Cardiac muscle cell (in vitro differentiated cells and primary cell): Measurements from ENCODE around the gene GFI1. TPM values are rescaled to one million over a fixed set of nuclear protein-coding genes. Genes with fewer than 3 reads are reported as not detected.

ENCODE experiments used
- DNase-seq, 2 donors: peaks; one replicate each; pipeline versions ENCODE4 v3.0.0 to v3.0.0-alpha.2; 2010 to 2017; ENCODE audit warnings: low read depth in 1 of 2, low spot score in 1 of 2
- H3K27ac ChIP-seq: fragments of 200-600 bp; sonication (generic); 2 replicates; pipeline ENCODE4 v1.5.1; 2016
- H3K27me3 ChIP-seq: fragments of 200-600 bp; sonication (generic); 2 replicates; pipeline ENCODE4 v1.6.0; 2016; ENCODE audit warnings: control low read depth
- H3K36me3 ChIP-seq: fragments of 200-600 bp; sonication (generic); 2 replicates; pipeline ENCODE4 v1.5.1; 2016; ENCODE audit warnings: control low read depth
- H3K4me1 ChIP-seq: fragments of 200-600 bp; sonication (generic); 2 replicates; pipeline ENCODE4 v1.8.1; 2017; ENCODE audit warnings: low read depth, mild to moderate bottlenecking, mixed run types
- H3K4me3 ChIP-seq: fragments of 200-600 bp; sonication (generic); 2 replicates; pipeline ENCODE4 v1.5.1; 2016; ENCODE audit warnings: mild to moderate bottlenecking
- H3K9me3 ChIP-seq: fragments of 200-600 bp; sonication (generic); 2 replicates; pipeline ENCODE4 v1.5.1; 2017; ENCODE audit warnings: low read depth, mild to moderate bottlenecking, control low read depth
- polyA plus RNA-seq: library from polyadenylated mRNA; unstranded; fragments of >200 nt; fragmentation: Nextera tagmentation; extraction: Ambion mirVana; gene quantifications from 2 replicates; pipeline ENCODE4 v1.2.1, GENCODE V29; 2016
- total RNA-seq: library from RNA; depleted of rRNA; stranded (reverse); fragments of >200 nt; gene quantifications from 2 replicates; pipeline ENCODE4 v1.2.3, GENCODE V29; 2016
- TF ChIP-seq, protein P1 (sequence below): IDR thresholded peaks from 2 replicates; pipeline ENCODE4 v1.5.1; 2012; ENCODE audit warnings: low read depth, mild to moderate bottlenecking, low read length

GFI1 gene
- total and polyA plus RNA-seq, 2 experiments from 2014 or later = 0.12 TPM; not detected in 1

DNA sequence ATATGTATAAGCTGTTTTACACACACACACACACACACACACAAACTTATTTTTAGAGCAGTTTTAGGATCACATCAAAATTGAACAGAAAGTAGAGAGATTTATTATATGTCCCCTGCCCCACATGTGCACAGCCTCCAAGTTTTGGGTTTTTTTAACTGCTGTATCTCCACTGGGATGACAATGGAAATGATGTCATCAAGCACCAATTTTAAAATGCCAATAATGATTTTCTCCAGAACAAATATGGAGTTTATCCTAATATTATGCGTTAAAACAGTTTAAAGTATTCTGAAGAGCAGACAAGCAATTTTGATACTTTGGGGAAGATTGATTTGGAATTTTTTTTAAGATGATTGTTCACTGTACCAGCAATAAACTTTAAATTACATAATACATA, 56.7 kb downstream of the GFI1 start:
- H3K4me1 ChIP-seq = no peaks in the 10 kb centered on the region
- TF ChIP-seq, protein P1, sequence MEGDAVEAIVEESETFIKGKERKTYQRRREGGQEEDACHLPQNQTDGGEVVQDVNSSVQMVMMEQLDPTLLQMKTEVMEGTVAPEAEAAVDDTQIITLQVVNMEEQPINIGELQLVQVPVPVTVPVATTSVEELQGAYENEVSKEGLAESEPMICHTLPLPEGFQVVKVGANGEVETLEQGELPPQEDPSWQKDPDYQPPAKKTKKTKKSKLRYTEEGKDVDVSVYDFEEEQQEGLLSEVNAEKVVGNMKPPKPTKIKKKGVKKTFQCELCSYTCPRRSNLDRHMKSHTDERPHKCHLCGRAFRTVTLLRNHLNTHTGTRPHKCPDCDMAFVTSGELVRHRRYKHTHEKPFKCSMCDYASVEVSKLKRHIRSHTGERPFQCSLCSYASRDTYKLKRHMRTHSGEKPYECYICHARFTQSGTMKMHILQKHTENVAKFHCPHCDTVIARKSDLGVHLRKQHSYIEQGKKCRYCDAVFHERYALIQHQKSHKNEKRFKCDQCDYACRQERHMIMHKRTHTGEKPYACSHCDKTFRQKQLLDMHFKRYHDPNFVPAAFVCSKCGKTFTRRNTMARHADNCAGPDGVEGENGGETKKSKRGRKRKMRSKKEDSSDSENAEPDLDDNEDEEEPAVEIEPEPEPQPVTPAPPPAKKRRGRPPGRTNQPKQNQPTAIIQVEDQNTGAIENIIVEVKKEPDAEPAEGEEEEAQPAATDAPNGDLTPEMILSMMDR = no peak
- H3K36me3 ChIP-seq = no peaks in the 10 kb centered on the region
- no peaks in the 10 kb centered on the region for H3K9me3 ChIP-seq
- no peaks in the 10 kb centered on the region for H3K27me3 ChIP-seq
- H3K27ac ChIP-seq = no peak overlapping the region
- no peak for DNase-seq
- H3K4me3 ChIP-seq = no peak overlapping the region

DNA sequence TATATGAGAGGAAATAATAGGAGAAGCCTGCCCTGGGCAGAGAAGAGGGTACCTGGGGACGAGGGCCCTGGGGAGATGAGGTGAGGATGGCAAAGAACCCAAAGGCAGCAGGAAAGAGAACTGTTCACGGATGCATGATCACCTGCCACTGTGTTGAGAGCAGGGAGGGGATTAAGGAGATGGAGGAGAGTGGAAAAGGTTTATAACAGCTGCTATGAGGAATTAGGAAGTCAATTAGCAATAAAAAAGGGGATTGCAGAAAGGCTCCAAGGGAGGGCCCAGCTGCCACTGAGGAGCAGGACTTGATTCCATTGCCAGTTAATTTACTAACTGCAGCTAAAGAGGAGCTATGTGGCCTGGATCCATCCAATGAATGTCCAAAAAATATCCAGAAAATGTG, 61.1 kb downstream of the GFI1 start:
- H3K4me3 ChIP-seq = no peak overlapping the region
- no peaks in the 10 kb centered on the region for H3K27me3 ChIP-seq
- no peak overlapping the region for H3K27ac ChIP-seq
- H3K9me3 ChIP-seq = no peaks in the 10 kb centered on the region
- H3K4me1 ChIP-seq = no peaks in the 10 kb centered on the region
- DNase-seq = no peak
- no peaks in the 10 kb centered on the region for H3K36me3 ChIP-seq
- TF ChIP-seq, protein P1 = no peak

Other genes starting within 250 kb of the GFI1 start
- gene GLMN, start 187.9 kb downstream of the GFI1 start, total RNA-seq = 9.7 and 12.4 TPM in 2 replicates
- gene GLMN, start 187.9 kb downstream of the GFI1 start, polyA plus RNA-seq = 26.1 and 26.2 TPM in 2 replicates
- 4.2 and 6.3 TPM in 2 replicates for gene RPAP2, start 187.9 kb downstream of the GFI1 start, total RNA-seq
- 24.0 and 27.9 TPM in 2 replicates for gene RPAP2, start 187.9 kb downstream of the GFI1 start, polyA plus RNA-seq